T-helper 1 cell treated with Interleukin-12 subunit alpha and Interleukin-12 subunit beta and Interleukin-4 antibody, amounts not matched to agents 30 ng/mL and 1 ng/mL, for 36 hours (primary cell): ENCODE data around the gene SLC17A9. TPM values are rescaled to one million over a fixed set of nuclear protein-coding genes. Genes with fewer than 3 reads are reported as not detected.

Experiments used
- intact Hi-C: fragments of 100-400 bp; cut with micrococcal nuclease; formaldehyde crosslinking; loops from one replicate; pipeline ENCODE4 v1.15.1; 2024
- total RNA-seq: library from RNA; stranded (reverse); gene quantifications from 2 replicates; pipeline ENCODE4 v1.2.3, GENCODE V29; 2022

SLC17A9 gene
- total RNA-seq, 1 donor from 2014 or later, result 3.2 TPM

DNA sequence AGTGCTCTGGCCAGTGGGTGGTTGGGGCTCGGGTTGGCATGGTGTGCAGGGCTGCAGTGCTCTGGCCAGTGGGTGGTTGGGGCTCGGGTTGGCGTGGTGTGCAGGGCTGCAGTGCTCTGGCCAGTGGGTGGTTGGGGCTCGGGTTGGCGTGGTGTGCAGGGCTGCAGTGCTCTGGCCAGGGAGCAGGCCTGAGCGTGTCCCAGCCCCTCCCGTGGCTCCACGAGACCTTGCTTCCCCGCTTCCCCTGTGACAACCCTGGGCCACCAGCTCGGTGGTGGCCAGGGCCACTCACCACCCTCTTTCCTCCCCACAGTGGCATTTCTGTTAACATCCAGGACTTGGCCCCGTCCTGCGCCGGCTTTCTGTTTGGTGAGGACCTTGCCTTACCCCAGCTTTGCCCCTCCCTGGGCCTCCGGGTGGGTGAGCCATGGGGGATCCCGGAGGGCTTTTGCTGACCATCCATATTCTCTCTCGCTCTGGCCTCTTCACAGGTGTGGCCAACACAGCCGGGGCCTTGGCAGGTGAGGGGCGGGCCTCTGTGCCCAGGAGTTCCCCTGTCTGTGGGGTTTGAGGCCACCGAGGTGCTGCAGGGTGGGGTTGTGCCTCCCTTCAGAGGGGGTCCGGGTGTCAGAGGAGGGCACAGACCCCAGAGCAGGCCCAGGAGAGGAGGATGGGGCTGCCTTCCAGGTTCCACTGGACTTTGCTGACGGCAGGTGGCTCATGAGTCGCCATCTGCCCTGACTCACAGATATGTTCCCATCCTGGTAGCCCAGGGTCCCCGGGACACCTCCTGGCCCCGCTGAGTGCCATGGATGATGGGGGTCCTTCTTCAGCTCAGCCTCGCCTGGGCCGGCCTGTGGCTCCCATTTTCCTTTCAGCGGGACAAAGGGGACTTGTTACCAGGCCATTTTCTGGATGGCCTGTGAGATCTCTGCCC lies 14.0 kb downstream of the SLC17A9 start:
- intact Hi-C loops, result no loop called here

DNA sequence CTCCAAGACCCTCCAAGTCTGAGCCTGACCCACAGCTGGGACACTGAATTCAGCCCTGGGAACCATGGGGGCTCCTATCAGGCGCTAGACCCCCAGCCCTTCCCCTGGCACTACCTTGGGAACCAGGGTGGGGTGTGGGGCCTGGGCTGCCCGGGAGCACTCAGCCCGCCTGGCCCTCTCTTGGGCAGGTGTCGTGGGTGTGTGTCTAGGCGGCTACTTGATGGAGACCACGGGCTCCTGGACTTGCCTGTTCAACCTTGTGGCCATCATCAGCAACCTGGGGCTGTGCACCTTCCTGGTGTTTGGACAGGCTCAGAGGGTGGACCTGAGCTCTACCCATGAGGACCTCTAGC lies 14.6 kb downstream of the SLC17A9 start:
- intact Hi-C loops, result no loop called here

DNA sequence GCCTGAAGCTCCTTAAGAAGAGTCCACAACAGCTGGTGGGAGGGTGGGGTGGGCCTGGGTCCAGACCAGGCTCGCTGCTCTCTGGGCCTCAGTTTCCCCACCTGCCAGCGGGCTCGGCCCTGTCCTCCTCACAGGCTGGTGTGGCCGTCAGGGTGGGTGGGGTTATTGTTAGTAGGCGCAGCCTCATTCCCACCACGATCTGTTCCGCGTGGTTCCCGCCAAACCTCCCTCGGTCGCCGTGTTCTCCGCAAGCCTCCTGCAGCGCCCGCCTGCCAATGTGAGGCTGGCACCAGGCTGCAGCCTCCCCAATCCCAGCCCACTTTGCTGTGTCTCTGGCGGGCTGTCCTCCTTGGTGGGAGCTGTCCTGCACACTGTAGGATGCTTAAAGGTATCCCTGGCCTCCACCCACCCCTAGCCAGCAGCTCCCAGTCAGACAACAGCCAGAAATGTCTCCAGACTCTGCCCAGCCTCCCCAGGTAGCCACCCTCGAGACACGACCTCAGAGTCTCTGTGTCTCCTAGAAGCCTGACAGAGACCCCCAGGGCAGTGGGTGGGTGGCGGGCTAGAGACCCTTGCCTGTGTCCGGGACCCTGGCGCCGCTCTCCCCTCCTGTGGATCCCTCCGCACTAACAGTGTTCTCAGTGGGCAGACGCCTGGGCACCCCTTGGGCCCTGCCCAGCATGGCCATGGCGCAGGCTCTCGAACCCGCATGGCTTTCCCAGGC lies 15.3 kb downstream of the SLC17A9 start:
- intact Hi-C loops, result no loop called here

DNA sequence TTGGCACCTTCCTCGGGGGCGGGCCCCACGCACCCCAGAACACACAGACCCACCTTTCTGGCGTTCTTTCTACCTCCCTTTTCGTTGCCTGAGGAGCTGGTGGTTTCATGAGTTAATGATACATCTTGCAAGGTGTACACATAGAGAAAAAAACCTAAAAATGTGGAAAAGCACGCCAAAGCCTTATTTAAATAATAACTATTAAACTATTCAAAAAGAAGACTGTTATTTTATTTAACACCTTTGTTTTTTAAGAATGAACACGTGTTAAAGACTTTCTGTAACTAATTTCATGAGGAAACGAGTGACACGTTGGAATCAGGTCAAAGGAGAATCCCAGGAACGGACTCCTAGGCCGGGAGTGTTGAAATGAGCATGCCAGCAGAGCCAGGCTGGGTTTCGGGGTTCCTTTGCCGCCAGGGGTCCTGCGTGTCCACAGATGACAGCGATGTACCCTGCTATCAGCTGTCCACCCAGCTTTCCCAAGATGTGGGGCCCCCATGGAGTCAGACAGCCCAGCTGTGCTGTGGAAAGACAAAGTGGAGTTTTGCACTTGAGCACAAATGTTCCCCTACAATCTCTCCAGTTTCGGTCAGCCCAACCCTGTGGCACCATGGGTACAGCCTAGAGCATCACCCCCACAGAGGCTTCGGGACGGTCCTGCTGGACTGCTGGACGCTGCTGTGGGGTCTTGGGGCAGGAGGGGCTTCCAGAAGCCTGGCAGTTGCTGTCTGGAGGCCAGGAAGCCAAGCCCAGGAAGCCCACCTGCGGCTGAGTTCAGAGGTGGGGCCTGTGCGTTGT lies 16.1 kb downstream of the SLC17A9 start:
- intact Hi-C loops, result no loop called here

DNA sequence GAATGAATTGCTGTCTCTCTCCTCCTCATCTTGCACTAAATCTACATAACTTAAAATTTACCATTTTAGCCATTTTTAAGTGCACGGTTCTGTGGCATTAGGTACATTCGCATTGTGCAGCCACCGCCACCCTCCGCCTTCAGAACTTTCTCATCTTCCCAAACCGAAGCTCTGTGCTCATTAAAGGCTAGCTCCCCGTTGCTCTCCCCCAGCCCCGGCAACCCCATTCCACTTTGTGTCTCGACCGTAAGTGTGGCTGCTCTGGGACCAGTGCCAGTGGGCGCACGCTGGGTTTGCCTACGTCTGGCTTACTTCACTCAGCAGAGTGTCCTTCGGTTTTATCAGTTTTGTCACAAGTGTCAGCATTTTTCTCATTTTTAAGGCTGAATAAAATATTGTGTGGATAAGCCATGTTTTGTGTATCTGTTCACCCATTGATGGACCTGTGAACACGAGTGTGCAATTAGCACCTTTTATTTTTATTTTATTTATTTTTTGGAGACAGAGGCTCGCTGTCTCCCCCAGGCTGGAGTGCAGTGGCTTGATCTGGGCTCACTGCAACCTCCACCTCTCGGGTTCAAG lies 16.8 kb downstream of the SLC17A9 start:
- intact Hi-C loops, result no loop called here

DNA sequence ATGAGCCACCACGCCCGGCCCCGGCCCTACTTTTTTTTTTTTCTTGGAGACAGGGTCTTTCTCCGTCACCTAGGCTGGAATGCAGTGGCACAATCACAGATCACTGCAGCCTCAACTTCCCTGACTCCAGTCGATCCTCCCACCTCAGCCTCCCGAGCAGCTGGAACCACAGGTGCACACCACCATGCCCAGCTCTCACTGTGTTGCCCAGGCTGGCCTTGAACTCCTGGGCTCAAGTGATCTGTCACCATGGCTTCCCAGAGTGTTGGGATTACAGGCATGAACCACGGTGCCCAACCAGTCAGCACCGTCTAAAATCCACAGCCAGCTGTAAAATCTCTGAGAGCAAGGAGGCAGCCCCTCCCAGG lies 17.4 kb downstream of the SLC17A9 start:
- intact Hi-C loops, result no loop called here

DNA sequence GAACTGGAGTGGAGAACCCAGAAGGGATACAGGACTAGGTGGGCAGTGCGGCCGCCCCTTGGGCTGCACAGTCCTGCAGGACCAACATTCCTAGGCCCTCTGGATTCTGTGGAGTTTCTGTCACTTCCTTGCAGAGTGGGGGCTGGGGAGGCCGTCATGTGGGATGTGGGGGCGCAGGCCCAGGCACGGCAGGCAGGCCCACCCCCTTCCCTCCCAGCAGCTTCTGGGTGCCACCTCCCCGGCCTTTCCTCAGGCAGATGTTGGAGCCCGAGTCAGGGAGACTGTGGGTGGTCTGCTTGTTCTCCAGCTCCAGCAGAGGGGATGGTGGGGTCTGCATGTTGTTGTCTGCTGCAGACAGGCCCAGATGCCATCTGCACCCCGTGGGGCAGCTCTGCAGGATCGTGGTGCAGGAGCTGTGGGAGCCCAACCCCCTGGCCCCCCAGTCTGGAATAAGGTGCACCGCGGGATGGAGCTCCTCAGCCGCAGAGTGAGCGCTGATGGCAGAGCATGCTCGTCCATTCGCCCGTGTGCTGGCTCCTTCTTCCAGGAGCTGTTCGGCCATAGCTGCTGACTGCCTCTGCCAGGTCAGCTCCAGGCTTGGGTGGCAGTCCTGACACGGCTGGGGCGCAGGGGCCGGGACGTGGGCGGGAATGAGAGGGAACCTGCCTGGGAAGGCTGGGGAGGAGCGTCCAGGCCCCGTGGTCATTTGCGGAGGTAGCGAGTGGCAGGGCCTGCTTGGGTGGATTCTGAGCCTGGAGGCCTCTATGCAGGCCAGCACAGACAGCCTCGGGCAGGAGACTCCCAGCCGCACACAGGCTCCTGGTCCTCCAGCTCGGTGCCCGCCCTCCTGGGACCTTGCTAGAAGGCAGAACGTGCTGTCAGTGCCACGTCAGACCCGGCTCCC lies 18.1 kb downstream of the SLC17A9 start:
- intact Hi-C loops, result no loop called here

DNA sequence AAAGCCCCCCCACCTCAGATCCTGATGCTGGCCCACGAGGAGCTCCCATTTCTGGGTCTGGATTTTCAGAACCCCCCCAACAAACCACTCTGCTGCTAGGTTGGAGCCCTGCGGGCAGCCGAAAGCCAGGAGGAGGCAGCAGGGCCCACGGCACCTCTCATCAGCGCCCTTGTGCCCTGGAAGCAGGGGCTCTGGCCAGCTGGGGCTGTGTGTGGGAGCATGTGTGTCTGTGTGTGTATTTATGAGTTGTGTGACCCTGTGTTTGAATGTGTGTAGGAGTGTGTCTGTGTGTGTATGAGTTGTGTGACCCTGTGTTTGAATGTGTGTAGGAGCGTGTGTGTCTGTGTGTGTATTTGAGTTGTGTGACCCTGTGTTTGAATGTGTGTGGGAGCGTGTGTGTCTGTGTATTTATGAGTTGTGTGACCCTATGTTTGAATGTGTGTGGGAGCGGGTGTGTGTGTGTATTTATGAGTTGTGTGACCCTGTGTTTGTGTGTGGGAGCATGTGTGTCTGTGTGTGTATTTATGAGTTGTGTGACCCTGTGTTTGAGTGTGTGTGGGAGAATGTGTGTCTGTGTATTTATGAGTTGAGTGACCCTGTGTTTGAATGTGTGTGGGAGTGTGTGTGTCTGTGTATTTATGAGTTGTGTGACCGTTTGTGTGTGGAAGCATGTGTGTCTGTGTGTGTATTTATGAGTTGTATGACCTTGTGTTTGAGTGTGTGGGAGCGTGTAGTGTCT lies 18.9 kb downstream of the SLC17A9 start:
- intact Hi-C loops, result no loop called here

DNA sequence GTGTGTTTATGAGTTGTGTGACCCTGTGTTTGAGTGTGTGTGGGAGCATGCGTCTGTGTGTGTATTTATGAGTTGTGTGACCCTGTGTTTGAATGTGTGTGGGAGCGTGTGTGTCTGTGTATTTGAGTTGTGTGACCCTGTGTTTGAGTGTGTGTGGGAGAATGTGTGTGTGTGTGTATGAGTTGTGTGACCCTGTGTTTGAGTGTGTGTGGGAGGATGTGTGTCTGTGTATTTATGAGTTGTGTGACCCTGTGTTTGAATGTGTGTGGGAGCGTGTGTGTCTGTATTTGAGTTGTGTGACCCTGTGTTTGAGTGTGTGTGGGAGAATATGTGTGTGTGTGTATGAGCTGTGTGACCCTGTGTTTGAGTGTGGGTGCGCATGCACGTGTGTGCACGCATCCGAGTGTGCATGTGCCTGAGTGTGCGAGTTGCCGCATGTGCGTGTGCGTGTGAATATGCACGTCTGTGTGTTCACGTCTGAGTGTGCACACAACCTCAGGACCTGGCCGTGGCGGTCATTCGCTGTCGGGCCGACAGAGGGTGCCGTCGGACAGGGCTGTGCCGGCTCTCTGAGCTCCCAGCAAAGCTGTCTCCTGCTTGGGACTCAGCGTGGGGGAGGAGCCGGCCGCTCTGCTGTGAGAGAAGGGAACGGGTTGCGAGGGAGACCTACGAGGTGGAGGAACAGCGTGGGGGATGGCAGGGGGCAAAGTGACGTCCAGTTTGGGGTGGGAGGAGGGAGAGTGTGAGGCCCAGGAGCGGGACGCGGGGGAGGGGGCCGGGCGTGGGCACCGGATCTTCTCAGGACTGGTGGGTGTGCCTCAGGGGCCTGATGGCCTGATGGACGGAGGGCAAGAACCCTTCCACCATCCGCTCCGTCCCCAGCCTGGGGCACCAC lies 19.7 kb downstream of the SLC17A9 start:
- intact Hi-C loops, result loop anchor here (1.0 kb wide), 1 partner anchor 37 kb away; no protein-coding TSS in a partner anchor

DNA sequence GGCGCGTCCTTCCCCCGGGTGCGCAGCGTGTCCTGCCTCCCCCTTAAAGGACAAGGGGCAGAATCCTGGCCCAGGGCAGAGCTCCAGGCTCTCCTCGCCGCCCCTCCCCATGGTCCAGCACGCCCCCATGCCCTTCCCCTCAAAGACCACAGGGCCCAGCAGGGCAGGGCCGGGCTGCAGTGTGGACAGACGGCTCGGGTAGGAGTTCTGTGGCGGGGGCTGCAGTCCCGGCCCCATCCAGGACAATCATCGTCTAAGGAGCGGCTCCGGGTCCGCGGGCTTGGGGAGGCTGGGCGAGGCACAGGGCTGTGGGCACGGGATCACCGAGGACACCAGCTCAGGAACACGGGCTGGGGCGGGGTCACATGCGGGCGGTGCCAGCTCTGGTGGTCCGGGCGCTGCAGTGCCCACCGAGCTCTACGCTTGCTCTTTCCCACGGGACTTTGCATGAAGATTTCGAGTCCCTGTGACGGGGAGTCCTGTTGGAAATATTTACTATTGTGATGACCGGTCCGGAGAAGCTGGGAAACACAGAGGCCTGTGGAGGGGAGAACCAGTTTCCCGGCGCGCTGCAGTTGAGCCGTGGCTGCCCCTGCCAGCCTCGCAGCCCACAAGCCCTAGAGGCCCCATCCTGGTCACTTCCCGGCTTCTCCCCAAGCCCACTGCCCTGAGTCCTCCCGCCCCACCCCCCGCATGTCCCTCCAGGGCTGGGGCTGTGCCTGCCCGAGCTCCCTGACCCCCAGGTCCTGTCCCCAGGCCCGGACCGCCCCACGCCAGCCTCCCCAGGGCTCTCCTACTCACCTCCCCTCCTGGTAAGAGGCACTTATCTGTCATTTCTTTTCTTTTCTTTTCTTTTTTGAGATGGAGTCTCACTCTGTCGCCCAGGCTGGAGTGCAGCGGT lies 20.6 kb downstream of the SLC17A9 start:
- intact Hi-C loops, result loop anchor here (1.0 kb wide), 1 partner anchor 36 kb away; no protein-coding TSS in a partner anchor

DNA sequence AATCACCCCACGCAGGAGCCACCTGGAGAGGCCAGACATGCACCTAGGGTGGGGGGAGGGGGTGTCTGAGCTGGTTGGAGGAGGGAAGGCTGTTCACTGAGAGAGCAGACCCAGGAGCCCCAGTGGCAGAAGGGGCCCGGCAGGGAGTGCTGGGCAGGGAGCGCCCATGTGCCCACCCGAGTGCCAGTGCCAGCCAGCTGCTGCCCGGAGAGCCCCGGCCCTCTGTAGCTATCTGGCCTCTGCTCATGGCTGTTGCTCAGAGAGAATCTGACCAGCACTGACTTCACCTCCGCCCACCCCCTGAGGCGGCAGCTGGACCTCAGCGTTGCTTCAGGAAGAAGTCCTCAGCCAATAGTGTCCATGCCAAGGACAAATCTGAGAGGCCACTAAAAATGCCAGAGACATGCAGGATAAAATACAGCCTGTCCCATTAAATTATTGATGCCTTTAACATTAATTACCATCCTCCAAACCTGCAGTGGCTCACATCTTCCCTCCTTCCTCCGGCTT lies 22.8 kb downstream of the SLC17A9 start:
- intact Hi-C loops, result no loop called here

DNA sequence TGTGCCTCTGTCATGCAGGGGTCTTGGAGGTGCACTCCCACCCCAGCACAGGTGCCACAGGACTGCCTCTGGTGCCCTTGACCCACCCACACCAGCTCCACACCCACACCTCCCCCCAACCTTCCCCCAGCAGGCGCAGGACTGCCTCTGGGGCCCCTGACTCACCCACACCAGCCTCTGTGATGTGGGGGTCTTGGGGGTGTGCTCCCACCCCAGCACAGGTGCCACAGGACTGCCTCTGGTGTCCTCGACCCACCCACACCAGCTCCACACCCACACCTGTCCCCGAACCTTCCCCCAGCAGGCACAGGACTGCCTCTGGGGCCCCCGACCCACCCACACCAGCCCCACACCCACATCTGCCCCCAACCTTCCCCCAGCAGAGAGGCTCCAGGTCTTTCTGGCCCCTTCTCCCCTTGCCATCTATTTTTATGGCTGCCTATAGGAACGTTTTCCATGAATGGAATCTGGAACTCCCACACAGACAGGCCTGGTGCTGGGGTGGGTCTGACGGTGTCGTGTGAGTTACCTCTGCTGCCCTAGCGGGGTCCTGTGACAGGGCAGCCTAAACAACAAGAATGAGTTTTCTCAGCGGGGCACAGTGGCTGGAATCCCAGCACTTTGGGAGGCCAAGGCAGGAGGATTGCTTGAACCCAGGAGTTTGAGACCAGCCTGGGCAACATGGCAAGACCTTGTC lies 23.5 kb downstream of the SLC17A9 start:
- intact Hi-C loops, result loop anchor here (2.0 kb wide), 1 partner anchor 47 kb away; no protein-coding TSS in a partner anchor

DNA sequence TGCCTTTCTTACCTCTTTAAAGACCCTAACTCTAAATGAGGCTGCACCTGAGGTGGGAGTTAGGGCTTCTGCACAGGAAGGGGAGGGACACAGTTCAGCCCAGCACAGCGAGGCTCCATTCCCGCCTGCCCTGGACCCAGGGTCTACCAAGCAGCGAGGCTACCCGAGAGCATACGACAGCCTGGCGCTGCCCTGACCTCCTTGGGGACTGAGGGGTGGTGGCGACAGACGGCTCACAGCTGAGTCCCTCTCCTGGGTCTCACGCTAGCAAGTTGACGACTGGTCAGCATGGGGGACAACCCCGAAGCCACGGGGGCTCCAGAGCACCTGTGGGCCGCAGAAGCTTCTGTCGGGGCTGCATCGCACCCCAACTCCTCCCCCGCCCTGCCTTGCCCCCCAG lies 24.4 kb downstream of the SLC17A9 start:
- intact Hi-C loops, result loop anchor here (2.0 kb wide), 1 partner anchor 48 kb away; no protein-coding TSS in a partner anchor

DNA sequence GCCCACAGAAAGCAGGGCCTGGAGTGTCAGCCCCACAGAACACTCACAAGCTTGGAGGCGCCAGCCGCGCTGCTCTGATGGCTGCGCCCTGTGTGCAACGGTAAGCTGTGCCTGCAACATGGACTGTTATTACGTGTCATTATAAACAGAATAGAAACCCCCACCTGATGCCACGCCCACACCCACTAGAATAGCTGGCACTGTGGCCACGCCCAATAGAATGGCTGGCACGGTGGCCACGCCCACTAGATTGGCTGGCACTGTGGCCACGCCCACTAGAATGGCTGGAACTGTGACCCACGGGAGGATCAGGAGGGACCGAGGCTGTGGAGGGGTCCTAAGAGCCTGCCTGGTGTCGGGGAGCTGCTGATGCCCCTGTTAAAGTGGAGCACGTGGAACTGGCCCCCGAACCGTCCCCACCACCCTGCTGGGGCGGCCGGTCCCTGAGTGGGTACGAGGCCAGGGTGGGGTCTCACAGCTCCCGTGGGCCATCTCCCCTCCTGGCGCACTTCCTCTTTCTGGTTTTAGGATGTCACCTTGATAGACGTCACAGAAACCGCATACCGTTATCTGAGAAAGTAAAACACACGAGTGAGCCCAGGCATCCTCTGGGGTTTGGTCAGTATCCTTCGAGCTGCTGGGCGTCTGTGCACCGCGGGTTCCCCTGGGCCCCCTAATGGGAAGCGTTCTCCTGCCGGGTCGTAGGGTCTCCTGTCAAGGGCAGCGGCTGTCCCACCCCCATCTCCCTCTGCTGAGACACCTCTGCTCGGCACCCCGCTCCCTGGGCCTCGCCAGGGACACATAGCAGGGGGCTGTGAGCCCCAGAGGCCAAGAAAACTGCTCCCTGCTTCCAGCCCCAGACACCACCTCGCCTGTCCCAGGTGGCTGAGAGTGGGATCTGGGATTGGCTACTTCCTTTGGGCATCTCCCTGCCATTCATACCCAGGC lies 25.4 kb downstream of the SLC17A9 start:
- intact Hi-C loops, result loop anchor here (2.0 kb wide), 1 partner anchor 49 kb away; no protein-coding TSS in a partner anchor

DNA sequence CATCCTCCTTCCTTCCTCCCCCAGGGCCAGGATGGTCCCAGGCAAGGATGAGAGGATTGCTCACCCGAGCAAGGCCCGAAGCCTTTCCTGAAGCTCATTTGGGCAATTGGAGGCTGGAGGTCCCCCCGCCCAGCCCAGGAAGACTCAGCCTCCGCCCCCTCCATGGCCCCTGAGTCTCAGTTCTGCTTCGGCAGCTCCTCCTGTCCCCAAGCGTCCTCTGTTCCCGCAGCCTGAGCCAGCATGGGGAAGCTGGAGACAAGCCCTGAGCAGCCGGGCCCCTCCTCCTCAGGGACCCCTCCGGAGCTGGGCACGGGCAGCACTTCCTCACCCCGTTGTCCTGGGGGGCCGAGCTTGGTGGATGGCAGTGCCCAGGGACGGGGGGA lies 26.0 kb downstream of the SLC17A9 start:
- intact Hi-C loops, result no loop called here
